HG02763 (cell line): Measurements from ENCODE around the gene IQCH.
A peak's percentile ranks its signal among the peaks of the same experiment; 100 is the strongest.

Experiments
- ATAC-seq: cut with Tn5 transposase; IDR thresholded peaks from one replicate; pipeline ENCODE4 v1.9.1; 2021; ENCODE audit warnings: mild to moderate bottlenecking, moderate library complexity; ENCODE audit not compliant: unreplicated experiment

Gene IQCH

DNA sequence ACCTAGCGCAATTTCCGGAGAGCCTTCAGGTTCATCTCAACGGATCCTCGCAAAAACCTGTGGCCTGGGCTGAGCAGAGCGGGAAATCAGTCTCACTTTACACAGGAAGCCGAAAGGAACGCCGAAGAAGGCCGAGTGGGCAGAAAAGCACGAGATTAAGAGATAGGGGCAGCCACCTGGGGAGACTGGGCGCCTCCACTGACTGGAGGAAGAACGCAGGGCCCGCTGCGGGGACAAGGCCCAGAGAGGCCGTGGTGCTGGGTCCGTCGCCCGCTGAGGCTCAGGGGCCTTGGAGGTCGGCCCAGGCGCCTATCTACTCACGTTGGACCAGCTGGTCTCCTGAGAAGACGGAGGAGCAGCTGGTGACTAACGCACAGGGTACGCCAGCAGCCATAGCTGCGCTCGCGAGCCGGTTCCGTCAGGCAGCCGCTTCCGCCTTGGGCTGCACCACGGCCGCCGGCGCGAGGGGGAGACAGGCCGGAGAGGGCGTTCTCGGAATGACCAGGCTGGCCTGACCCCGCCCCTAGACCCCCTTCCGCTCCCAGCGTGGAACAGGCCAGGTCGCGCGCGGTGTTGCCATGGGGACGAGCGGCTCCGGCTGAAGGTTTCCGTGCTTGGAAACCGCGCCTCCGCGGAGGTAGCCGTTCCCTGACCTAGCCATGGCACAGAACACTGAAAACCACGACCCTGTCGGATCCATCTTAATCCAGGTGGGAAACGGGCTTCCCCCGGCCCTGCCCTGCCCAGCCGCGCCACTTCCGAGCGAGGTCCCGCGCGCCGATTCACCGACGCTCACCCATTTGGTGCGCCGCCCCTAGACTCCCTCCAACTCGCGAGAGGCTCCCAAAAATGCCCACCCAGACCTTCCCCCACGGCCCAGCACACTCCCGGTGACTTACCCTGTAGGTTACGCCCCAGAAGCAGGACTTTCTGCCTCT lies at the start of gene IQCH, which contains the start of gene AAGAB:
Gene IQCH, plus strand, starts transcription at position 549 of the 938 bp plus-strand sequence. Its CDS starts 111 bp downstream, at position 660.
Gene AAGAB, minus strand, starts transcription at position 424 of the 938 bp plus-strand sequence. Its CDS starts 30 bp downstream, at position 394.
- ATAC-seq: peak; percentile 94

DNA sequence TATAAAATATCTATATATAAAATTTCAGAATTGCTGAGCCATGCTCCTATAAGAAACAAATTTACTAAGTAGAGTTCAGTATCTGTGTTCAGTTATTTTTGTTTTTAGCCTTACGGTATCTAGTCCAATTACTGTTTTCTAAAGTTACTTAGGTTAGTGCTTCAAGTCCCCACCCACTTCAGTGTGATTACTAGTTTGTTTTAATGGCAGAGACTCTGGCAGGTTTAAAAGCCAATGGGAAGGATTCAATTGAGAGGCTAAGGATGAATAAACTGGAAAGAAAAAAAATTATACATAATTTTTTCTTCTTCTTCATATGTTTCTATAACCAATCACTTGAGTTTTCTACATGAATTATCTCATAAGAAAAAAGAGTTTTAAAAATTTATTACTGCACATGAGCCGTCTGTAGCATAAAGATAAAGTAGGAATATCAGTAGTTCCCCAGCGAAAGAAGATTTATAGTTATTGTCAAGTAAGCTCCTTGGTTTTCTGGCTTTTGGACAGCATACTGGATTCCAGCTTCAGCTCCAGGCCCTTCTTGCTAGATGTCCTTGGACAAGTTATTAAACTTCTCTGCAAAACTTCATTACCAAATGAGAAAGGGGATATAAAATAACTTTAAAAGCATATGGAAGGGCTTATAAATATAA lies 46.9 kb upstream of the IQCH start:
- ATAC-seq: no peak

DNA sequence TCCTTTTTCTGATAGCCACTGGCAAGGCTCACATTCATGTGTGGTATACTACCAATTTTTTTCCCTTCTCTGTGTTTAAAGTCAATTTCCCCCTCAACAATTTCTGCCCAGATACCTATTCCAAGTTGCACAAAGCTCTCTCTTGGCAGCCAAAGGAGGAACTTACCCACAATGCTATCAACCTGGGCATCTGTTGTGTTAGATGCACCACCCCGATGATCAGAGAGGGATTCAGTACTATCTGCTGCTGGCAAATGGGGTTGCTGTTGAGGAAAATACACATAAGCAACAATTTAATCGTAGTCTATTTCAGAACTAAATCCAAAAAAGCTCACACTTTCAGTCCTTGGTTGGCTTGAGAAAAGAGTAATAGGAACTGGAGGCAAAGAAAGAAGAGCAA lies 46.2 kb upstream of the IQCH start:
- ATAC-seq: no peak

DNA sequence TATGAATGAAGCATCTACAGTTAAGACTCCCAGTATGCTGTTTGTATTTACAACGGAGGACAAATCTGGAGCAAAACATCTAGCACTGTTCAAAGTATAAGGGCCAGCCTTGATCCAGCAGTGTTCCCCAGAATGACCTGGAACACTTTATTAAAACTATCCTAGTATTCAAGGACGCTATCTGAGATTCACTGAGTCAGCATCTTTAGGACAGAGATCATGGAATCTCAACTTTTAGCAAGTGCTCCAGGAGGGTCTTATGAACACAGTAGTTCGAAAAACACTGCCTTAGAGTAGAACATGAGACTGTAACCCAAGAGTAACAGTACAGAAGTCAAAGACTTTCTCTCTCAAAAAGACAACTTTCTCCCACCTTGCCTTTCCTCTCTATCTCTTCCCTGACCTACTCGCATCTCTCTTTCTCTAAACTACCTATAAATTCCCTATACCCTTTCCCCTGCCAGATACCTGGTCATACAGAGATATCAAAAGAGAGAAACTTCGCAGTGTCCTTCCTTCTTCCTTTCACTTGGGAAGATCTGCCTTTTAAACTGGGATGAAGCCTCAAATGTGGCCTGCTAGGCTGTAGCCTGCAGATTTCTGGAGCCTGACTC lies 43.9 kb upstream of the IQCH start:
- ATAC-seq: no peak

DNA sequence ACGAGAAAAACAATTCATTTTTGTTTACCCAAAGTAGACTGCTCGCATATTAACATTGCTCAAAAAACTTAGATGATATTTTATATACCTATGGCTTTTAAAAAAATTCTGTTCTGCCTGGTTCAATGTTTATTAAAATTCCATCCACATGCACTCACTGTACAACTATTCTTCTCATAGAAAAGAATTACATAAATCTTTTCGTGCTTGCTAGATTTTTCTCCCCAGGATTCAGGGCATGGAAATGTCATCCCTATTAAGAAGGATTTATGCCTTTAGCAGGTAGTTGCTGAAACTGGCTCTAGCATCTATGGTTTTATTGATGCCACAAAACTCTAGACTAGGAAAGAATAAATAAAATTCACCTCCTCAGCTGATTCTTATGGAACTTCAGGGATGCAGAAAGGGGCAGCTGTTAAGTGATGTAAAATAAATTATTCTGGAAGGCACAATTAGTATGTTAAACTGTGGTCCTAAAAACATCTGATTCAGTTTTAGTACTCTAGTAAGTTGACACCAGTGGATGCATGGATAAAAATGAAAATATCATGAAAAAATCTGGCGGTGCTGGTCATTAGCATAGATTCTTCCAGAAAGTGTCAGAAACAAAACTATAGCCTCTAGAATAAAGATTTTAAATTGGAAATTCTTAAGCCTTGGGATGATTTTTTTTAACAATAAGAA lies 41.8 kb upstream of the IQCH start:
- ATAC-seq: no peak

DNA sequence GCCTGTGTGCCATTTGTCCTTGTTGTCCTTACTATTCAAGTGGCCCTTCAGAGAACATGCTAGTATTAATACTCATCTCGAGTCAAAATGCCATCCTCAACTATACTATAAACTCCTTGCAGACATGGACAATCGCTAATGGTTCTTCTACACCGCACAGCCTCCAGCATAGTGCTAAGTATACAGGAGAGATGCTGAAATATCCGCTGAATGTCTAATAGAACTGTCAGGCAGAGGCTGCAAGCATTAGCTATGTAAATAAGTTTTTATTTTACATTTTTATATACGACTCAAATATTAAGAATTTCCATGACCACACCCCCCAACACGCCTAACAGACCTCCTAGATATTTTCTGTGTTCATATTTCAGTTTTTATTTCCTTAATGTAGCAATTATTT lies 39.5 kb upstream of the IQCH start:
- ATAC-seq: no peak

DNA sequence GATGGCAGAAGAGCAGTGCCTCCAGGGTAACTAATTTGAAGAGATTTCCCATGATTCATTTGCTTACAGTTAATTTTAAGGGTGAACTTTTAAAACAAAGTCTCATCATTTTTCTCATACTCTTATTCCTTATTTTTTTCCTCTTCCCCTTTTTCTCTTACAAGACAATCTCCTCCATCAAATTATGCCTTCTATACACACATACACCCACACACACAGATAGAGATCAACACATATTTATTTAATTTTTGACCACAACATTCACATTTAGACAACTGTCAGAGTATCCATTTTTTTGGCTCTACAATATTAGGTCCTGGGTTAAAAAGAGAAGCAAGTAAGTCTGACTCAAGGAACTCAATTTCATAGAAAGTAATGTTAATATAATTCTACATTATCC lies 37.7 kb upstream of the IQCH start:
- ATAC-seq: no peak

DNA sequence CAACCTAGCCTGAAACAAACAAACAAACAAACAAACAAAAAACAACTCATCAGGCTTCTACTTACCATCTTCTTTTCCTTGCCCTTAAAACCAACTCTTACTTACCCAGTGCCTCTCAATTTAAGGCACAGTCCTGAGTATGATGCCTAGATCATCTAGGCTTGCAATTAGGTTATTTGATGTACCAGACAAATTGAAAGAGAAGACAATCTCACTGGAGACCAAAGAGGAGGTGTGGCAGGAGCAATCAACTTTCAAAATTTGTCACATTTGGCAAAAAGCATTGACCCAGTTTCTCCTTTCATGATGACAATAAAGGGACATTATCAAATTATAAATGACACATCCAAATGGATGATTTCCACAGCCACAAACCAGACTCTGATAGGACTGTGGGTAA lies 36.2 kb upstream of the IQCH start:
- no peak for ATAC-seq

DNA sequence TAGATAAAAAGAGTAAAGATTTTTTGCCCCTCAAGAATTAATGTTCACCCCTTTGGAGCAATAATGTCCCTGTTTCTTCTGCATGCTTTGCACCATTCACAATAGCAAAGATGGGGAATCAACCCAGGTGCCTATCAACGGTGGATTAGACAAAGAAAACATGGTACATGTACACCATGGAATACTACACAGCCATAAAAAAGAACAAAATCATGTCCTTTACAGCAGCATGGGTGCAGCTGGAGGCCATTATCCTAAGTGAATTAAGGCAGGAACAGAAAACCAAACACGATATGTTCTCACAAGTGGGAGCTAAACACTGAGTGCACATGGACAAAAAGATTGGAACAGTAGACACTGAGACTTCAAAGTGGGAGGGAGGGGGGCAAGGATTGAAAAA lies 35.3 kb upstream of the IQCH start:
- ATAC-seq: no peak

DNA sequence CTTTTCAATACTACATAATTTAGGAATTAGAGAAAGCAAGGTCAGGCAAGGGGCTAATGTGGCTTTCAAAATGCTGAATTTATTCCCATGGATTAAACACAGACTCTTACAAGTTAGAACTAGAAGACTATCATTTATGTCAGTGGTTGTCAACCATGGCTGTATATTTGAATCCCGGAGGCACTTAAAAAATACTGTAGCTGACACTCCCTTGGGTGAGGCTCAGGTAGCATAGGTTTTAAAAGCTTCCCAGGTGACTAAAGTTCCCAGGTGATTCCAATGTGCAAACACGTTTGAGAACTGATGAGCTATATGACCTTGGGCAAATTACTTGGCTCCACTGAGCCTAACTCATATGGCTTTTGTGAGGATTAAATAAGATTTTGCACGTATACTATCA lies 29.7 kb upstream of the IQCH start:
- no peak for ATAC-seq

DNA sequence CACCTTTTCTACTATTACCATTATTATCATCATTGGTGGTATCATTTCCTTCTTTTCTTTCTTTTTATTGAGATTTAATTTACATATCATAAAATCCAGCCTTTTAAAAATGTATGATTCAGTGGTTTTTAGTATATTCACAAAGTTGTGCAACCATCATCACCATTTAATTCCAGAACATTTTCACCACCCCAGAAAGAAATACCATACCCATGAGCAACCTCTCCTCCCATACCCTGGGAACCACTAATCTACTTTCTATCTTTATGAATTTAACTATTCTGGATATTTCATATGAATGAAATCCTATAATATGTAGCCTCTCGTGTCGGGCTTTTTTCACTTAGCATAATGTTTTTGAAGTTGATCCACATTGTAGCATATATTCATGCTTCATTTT lies 29.2 kb upstream of the IQCH start:
- no peak for ATAC-seq

DNA sequence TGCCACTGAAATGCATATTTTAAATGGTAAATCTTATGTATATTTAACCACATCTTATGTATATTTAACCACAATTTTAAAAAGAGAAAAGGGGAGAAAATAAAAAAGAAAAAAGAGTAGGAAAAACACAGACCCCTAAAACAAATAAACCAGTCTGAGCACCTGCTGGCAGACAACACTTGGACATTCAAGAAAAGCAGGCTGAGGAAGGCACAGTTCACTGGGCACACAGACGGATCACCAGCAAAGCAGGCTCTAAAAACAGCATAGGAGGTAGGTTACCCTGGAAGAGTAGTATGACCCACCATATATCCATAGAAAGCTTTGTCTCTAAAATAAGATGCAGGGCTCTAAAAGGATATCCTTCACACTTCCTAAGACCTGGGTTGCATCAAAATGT lies 27.2 kb upstream of the IQCH start:
- no peak for ATAC-seq

DNA sequence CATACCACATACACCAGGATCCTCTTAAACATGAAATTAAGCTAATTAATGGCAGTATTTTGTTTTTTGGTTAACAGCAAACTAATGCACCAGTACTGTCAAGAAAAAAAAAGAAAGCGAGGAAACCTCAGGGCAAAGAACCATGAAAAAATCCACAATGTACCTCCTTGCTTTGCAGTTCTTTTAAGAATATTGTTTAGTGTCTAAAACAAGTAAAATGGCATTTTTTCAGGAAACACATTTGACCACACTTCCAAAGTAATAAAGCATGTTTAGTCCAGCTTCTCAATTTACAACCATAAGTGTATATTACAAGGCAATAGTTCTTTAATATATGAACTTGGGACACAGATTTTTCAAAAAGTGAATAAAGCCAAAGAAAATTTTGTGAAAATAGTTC lies 26.7 kb upstream of the IQCH start:
- ATAC-seq: no peak

DNA sequence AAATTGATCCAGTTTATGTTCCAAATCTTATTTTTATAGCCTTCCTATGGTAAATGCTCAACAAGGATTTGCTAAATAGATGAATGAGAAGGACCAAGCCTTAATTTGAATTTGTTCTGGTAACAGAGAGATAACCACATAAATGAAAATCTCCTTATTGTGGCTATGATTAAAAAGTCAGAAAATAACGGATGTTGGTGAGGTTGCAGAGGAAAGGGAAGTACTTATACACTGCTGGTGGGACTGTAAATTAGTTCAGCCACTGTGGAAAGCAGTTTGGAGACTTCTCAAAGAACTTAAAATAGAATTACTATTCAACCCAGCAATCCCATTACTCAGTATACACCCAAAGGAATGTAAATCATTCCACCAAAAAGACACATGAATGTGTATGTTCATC lies 26.3 kb upstream of the IQCH start:
- no peak for ATAC-seq

DNA sequence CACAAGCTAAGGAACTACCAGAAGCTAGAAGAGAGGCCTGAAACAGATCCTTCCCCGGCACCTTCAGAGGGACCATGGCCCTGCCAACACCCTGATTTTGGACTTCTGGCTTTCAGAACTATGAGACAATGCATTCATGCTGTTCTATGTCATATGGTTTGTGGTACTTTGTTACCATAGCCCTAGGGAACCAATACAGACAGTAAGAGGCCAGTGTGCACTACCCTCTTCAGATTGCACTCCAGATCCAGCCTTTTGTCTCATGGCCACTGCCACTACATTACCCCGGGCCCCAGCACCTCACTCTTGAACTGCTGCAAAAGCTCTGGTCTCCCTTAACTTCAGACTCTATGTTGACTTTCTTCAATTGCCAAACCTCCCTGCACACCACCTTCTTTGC lies 24.1 kb upstream of the IQCH start:
- ATAC-seq: no peak

DNA sequence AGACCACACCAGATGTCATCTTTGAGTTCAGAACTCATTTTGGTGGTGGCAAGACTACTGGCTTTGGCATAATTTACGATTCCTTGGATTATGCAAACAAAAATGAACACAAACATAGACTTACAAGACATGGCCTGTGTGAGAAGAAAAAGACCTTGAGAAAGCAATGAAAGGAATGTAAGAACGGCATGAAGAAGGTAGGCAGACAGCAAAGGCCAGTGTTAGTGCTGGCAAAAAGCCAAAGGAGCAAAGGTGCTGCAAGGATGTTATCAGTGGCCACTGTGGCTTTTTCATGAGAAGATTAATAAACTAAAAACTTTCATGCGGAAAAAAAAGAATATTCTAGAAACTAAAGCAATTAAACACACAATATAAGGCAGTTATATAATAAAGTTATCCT lies 22.0 kb upstream of the IQCH start:
- no peak for ATAC-seq

DNA sequence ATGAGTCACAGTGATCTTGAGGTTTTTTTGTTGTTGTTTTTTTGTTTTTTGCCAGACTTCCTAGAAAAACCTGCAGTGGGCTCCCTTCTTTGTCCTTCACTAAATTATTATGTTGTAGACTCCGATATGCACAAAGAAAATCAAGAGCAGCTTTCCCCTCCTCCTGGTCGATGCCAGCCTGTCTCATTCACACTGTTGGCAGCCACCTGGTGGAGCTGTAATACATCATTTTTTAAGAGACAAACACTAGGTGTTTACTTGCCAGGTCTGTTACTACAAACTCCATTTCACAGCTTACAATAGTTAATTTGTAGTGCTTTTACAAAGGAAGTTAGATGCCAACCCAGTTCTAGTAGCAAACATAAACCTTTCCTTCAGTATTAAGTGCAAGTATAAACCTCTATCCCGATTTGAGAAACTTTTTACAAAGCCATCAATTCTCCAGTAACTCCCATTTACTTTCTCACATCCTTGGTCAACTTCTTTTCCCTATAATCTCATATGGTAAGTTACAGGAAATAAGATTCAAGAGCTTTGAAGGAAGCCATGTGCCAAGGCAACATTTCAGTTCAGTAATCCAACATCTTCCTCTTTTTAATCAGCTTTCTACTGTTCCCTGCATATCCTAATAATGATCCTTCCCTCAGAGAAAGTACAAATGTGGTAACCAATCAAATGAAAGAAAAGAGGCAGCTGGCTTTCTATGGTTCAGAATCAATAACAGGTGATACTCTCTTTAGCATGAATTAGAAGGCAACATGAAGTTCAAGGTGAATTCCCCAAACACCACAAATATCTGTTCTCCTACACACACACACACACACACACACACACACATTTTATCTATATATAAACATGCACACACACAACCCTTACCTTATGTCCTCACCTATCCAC lies 14.1 kb upstream of the IQCH start:
- ATAC-seq: no peak

DNA sequence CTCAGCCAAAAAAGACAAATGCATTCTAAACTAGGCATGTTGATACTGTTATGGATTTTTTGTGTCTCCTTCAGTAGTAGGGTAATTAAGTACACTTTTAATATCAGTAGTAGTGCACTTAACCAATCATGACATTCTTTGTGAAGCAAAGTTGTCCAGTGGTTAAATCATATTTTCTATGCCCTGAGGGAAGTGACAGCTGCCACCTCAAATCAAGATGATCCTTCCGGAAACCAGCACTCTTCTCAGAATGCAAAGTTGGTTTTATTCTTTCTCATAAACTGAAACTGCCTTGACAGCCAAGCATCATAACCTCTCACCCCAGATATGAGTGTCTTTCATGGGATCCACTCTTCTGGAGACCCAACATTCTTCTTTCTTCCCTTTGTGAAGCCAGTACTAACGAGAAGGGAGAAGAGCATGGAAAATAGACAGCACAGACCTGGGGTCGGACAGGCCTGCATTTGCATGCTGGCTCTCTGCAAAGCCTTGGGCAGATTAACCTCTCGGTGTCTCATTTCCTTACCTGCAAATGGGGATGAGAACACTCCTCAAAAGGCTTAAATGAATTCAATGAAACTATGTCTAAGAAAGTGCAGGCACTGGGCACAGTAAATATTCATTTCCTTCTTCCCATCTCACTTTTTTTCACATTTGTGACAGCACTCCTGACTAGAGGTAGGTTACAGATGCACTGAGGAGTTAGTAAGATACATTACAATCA lies 13.3 kb upstream of the IQCH start:
- peak; percentile 69 for ATAC-seq

DNA sequence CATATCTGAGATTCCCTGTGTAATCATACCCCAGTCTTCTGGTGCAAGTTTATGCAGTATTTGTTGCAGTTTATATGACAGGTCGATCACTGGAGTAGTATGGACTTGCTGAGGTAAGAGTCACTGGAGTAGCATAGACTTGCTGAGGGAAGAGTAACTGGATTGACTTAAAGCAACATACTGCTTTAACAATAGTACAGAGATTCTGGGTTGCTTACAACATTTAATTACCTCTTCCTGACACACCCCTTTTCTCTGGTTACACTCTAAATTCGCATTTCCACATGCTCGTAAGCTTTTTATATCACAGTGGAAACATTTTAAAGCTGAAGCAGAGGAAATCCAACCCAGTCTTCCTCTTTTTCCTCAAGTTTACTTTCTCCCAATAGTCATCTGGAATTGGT lies 11.9 kb upstream of the IQCH start:
- no peak for ATAC-seq
